HepG2 (cell line): Measurements from ENCODE around the gene CD300LF. TPM values are rescaled to one million over a fixed set of nuclear protein-coding genes. Genes with fewer than 3 reads are reported as not detected.
A peak's percentile ranks its signal among the peaks of the same experiment; 100 is the strongest.

ENCODE experiments used
- EHMT2 ChIP-seq: fragments of 200-600 bp; sonication (generic); IDR thresholded peaks from 2 replicates; pipeline ENCODE4 v1.7.0; 2017; ENCODE audit warnings: antibody characterized with exemption, low read depth, low read length, borderline replicate concordance
- KDM1A ChIP-seq: IDR thresholded peaks from 2 replicates; pipeline ENCODE4 v1.6.1; 2016; ENCODE audit warnings: missing compliant biosample characterization
- KMT2B ChIP-seq: IDR thresholded peaks from 2 replicates; pipeline ENCODE4 v1.6.1; 2016; ENCODE audit warnings: missing genetic modification reagents, missing compliant biosample characterization
- ZNF282 ChIP-seq: fragments of 450-650 bp; IDR thresholded peaks from 2 replicates; pipeline ENCODE4 v1.6.1; 2018; ENCODE audit not compliant: partially characterized antibody
- ZNF430 ChIP-seq: sonication (generic); formaldehyde crosslinking; IDR thresholded peaks from 2 replicates; pipeline ENCODE4 v1.9.0; 2021; ENCODE audit warnings: mild to moderate bottlenecking, missing genetic modification reagents
- ZNF44 ChIP-seq: sonication (generic); formaldehyde crosslinking; IDR thresholded peaks from 2 replicates; pipeline ENCODE4 v1.5.1; 2020; ENCODE audit warnings: mild to moderate bottlenecking, missing genetic modification reagents
- ZNF530 ChIP-seq: sonication (generic); formaldehyde crosslinking; IDR thresholded peaks from 2 replicates; pipeline ENCODE4 v1.5.0; 2020; ENCODE audit warnings: low read depth, mild to moderate bottlenecking, missing genetic modification reagents
- ZNF615 ChIP-seq: sonication (generic); formaldehyde crosslinking; IDR thresholded peaks from 2 replicates; pipeline ENCODE4 v1.5.0; 2020; ENCODE audit warnings: mild to moderate bottlenecking, missing genetic modification reagents, borderline replicate concordance
- ZNF776 ChIP-seq: sonication (generic); formaldehyde crosslinking; IDR thresholded peaks from 2 replicates; pipeline ENCODE4 v1.4.0; 2020; ENCODE audit warnings: mild to moderate bottlenecking, missing genetic modification reagents
- polyA plus RNA-seq, 8 experiments: library from polyadenylated mRNA; depleted of rRNA in 3 of 8; stranded (reverse) in 7 of 8; unstranded in 1 of 8; fragments of >200 nt; fragmentation: Illumina TruSeq in 4 of 8; extraction: Trizol in 4 of 8; gene quantifications; 2 replicates each; pipeline versions ENCODE4 v1.2.1 to v1.2.3, GENCODE V29; 2011 to 2016; ENCODE audit warnings: low read depth in 4 of 8, missing spikeins in 1 of 8, mixed read lengths in 1 of 8; ENCODE audit not compliant: insufficient read depth in 1 of 8
- total RNA-seq, 5 experiments: library from RNA; depleted of rRNA; stranded (reverse); fragments of >200 nt; fragmentation: Illumina TruSeq; extraction: Trizol; gene quantifications; 2 replicates each; pipeline ENCODE4 v1.2.3, GENCODE V29; 2016; ENCODE audit warnings: low read depth in 1 of 5
- TF ChIP-seq, protein P1 (sequence below): sonication (generic); formaldehyde crosslinking; IDR thresholded peaks from 2 replicates; pipeline ENCODE4 v1.4.0; 2020; ENCODE audit warnings: missing genetic modification reagents, borderline replicate concordance
- TF ChIP-seq, protein P2 (sequence below): sonication (generic); formaldehyde crosslinking; IDR thresholded peaks from 2 replicates; pipeline ENCODE4 v1.4.0; 2020; ENCODE audit warnings: missing genetic modification reagents
- TF ChIP-seq, protein P3 (sequence below): sonication (generic); formaldehyde crosslinking; IDR thresholded peaks from 2 replicates; pipeline ENCODE4 v1.5.1; 2020; ENCODE audit warnings: missing genetic modification reagents, mild to moderate bottlenecking, borderline replicate concordance
- TF ChIP-seq, protein P4 (sequence below): sonication (generic); formaldehyde crosslinking; IDR thresholded peaks from 2 replicates; pipeline ENCODE4 v1.4.0; 2020; ENCODE audit warnings: mild to moderate bottlenecking, missing genetic modification reagents
- TF ChIP-seq, protein P5 (sequence below): IDR thresholded peaks from 2 replicates; pipeline ENCODE4 v1.6.1; 2012; ENCODE audit warnings: low read length, improper control_type of control experiment

Gene CD300LF
- total and polyA plus RNA-seq, 2 of the 13 experiments (the other 11 are each of a cell fraction or from before 2014, with no cell fraction given), result not detected

DNA sequence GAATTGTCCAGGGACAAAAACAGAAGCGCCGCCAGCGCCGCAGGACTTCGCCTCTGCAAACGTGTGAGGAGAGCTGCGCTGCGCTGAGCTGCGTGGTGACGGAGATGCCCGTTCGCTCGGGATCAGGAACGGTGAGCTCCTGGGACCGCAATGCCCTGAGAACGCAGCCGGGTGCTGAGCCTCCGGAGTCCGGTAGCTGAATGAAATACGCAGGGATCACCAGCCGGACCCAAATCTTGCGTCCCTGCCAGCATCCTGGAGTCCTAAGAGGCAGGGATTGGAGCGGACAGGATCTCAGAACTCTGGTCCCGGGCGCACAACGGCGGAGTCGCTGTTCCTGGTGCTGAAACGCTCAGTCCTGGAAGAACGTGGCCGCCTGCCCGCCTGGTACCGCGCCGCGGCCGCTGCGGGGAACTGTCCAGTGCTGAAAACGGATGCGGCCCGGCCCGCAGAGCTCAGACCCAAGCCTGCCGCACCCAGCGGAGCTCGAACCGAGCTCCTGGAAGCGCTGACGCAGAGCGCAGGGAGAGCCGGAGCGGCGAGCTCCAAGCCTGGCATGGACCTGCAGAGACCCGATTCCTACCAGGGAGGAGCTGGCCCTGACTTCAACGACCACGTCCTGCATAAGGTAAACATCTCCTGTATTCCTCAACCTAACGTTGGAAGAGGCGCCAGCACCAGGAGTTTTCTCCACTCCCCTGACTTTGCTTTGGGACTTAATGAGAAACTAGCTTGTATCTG, 41.5 kb downstream of the CD300LF start (continued):
- TF ChIP-seq ZNF430 (CRISPR knock-in tag), result peak; percentile 100
- TF ChIP-seq, protein P1, sequence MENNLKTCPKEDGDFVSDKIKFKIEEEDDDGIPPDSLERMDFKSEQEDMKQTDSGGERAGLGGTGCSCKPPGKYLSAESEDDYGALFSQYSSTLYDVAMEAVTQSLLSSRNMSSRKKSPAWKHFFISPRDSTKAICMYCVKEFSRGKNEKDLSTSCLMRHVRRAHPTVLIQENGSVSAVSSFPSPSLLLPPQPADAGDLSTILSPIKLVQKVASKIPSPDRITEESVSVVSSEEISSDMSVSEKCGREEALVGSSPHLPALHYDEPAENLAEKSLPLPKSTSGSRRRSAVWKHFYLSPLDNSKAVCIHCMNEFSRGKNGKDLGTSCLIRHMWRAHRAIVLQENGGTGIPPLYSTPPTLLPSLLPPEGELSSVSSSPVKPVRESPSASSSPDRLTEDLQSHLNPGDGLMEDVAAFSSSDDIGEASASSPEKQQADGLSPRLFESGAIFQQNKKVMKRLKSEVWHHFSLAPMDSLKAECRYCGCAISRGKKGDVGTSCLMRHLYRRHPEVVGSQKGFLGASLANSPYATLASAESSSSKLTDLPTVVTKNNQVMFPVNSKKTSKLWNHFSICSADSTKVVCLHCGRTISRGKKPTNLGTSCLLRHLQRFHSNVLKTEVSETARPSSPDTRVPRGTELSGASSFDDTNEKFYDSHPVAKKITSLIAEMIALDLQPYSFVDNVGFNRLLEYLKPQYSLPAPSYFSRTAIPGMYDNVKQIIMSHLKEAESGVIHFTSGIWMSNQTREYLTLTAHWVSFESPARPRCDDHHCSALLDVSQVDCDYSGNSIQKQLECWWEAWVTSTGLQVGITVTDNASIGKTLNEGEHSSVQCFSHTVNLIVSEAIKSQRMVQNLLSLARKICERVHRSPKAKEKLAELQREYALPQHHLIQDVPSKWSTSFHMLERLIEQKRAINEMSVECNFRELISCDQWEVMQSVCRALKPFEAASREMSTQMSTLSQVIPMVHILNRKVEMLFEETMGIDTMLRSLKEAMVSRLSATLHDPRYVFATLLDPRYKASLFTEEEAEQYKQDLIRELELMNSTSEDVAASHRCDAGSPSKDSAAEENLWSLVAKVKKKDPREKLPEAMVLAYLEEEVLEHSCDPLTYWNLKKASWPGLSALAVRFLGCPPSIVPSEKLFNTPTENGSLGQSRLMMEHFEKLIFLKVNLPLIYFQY (CRISPR knock-in tag), result peak; percentile 100
- peak; percentile 100 for TF ChIP-seq ZNF44
- peak; percentile 80; the same call in 1 of the 2 replicates for TF ChIP-seq KDM1A (CRISPR knock-in tag)
- TF ChIP-seq, protein P2, sequence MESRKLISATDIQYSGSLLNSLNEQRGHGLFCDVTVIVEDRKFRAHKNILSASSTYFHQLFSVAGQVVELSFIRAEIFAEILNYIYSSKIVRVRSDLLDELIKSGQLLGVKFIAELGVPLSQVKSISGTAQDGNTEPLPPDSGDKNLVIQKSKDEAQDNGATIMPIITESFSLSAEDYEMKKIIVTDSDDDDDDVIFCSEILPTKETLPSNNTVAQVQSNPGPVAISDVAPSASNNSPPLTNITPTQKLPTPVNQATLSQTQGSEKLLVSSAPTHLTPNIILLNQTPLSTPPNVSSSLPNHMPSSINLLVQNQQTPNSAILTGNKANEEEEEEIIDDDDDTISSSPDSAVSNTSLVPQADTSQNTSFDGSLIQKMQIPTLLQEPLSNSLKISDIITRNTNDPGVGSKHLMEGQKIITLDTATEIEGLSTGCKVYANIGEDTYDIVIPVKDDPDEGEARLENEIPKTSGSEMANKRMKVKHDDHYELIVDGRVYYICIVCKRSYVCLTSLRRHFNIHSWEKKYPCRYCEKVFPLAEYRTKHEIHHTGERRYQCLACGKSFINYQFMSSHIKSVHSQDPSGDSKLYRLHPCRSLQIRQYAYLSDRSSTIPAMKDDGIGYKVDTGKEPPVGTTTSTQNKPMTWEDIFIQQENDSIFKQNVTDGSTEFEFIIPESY, result peak; percentile 92
- TF ChIP-seq, protein P3, sequence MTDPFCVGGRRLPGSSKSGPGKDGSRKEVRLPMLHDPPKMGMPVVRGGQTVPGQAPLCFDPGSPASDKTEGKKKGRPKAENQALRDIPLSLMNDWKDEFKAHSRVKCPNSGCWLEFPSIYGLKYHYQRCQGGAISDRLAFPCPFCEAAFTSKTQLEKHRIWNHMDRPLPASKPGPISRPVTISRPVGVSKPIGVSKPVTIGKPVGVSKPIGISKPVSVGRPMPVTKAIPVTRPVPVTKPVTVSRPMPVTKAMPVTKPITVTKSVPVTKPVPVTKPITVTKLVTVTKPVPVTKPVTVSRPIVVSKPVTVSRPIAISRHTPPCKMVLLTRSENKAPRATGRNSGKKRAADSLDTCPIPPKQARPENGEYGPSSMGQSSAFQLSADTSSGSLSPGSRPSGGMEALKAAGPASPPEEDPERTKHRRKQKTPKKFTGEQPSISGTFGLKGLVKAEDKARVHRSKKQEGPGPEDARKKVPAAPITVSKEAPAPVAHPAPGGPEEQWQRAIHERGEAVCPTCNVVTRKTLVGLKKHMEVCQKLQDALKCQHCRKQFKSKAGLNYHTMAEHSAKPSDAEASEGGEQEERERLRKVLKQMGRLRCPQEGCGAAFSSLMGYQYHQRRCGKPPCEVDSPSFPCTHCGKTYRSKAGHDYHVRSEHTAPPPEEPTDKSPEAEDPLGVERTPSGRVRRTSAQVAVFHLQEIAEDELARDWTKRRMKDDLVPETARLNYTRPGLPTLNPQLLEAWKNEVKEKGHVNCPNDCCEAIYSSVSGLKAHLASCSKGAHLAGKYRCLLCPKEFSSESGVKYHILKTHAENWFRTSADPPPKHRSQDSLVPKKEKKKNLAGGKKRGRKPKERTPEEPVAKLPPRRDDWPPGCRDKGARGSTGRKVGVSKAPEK (CRISPR knock-in tag), result peak; percentile 98
- TF ChIP-seq ZNF615 (CRISPR knock-in tag), result peak; percentile 100
- peak; percentile 98 for TF ChIP-seq KMT2B (CRISPR knock-in tag)
- TF ChIP-seq, protein P4, sequence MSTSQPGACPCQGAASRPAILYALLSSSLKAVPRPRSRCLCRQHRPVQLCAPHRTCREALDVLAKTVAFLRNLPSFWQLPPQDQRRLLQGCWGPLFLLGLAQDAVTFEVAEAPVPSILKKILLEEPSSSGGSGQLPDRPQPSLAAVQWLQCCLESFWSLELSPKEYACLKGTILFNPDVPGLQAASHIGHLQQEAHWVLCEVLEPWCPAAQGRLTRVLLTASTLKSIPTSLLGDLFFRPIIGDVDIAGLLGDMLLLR (CRISPR knock-in tag), result peak; percentile 100
- TF ChIP-seq ZNF776 (CRISPR knock-in tag), result peak; percentile 100
- TF ChIP-seq, protein P5, sequence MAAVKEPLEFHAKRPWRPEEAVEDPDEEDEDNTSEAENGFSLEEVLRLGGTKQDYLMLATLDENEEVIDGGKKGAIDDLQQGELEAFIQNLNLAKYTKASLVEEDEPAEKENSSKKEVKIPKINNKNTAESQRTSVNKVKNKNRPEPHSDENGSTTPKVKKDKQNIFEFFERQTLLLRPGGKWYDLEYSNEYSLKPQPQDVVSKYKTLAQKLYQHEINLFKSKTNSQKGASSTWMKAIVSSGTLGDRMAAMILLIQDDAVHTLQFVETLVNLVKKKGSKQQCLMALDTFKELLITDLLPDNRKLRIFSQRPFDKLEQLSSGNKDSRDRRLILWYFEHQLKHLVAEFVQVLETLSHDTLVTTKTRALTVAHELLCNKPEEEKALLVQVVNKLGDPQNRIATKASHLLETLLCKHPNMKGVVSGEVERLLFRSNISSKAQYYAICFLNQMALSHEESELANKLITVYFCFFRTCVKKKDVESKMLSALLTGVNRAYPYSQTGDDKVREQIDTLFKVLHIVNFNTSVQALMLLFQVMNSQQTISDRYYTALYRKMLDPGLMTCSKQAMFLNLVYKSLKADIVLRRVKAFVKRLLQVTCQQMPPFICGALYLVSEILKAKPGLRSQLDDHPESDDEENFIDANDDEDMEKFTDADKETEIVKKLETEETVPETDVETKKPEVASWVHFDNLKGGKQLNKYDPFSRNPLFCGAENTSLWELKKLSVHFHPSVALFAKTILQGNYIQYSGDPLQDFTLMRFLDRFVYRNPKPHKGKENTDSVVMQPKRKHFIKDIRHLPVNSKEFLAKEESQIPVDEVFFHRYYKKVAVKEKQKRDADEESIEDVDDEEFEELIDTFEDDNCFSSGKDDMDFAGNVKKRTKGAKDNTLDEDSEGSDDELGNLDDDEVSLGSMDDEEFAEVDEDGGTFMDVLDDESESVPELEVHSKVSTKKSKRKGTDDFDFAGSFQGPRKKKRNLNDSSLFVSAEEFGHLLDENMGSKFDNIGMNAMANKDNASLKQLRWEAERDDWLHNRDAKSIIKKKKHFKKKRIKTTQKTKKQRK, result no peak
- peak; percentile 99 for TF ChIP-seq ZNF530 (CRISPR knock-in tag)
- peak; percentile 100 for TF ChIP-seq EHMT2
- TF ChIP-seq ZNF282, result no peak
